GM18526 (cell line): ENCODE data around the gene APP.

Experiments
- POLR2A ChIP-seq: IDR thresholded peaks from 3 replicates; pipeline ENCODE4 v1.6.1; 2011; ENCODE audit not compliant: insufficient read length; ENCODE audit errors: extremely low read depth

The APP gene

DNA sequence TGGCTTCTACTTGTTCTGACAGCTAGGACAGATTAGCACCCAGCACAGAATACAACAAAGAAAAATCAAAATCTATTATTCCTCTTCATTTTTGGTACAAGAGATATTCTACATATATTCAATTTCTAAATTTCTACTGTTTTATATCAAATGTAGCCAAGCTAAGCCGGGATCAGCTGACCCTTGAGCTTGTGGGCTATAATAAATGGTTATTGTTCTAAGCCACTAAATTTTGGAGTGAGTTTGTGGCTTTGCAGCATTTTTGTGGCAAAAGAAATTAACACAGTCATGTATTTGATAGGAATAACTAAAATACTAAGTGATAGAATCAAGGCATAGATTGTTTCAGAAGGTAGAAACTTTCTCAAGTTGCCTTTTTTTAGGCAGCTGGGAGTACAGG is 50.7 kb downstream of the APP start:
- TF ChIP-seq POLR2A, result no peak

DNA sequence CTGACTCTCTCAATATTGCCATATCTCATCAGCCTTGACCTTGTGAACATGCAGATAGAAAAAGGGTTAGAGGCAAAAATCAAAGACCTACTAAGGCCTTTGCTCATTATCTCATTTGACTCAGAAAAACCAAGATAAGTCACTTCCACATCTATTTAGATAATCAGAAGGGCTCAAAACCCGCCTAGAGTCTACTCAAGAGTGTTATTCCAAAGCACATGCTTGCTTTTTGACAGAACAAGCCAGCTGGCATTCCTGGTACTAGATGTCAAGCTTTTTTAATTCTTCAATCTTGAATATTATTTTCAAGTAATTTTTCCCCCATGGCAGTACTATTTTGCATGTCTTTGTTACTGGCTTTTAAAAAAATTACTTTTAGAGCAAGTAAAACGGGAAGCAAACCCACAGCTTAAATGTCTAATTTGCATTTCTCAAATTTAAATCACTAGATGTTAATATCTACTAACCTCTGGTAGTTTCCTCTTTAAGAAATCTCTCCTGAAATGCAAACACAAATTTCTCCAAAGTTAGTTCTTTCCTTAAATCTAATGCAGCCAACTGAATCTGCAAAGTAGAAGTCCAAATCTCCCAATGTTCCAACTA is 51.5 kb downstream of the APP start:
- TF ChIP-seq POLR2A, result no peak

DNA sequence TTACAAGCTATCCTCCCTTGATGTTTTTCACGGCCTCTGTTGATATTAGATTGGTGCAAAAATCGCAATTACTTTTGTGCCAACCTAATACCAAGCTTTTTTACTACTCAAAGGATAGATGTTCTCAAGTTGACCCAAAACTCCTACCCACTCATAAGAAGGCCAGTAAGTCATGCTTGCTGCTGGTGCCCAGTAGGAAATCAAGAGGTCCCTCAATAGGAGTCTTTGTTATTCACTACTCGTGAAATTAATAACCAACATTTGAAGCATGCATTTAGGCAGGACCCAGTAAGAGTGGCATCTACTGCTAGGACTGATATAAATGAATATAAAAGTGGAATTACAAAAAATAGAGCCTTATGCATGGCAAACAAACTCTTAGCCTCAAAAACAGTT is 52.6 kb downstream of the APP start:
- no peak for TF ChIP-seq POLR2A

DNA sequence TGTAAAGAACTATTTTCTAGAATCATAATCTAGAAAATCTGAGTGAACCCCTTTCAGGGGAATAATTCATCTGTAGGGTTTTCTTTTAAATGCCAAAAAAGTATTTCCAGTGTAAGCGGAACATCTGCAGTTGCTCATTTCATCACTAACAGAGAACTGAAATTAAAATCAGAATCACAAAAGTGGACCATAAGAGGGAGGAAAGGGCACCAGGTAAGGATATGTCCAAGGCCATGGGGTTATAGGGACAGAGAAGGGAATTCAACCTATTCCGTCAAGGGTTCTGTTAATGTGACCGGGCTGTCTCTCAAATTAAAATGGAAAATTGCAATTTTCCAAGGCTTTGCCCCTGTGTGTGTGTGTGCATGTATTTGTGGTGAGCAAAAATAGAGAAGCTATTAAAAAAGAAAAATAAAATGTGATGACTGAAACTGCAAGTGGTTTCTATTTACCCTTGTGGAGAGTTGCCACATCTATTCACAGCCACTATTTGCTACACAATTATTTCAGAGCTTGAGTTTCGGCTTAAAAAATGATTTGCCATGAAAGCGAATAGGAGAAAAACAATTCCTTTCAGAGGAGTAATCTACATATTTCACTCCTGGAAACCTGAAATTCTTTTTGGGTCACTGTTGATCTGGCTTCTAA is 53.1 kb downstream of the APP start:
- no peak for TF ChIP-seq POLR2A

DNA sequence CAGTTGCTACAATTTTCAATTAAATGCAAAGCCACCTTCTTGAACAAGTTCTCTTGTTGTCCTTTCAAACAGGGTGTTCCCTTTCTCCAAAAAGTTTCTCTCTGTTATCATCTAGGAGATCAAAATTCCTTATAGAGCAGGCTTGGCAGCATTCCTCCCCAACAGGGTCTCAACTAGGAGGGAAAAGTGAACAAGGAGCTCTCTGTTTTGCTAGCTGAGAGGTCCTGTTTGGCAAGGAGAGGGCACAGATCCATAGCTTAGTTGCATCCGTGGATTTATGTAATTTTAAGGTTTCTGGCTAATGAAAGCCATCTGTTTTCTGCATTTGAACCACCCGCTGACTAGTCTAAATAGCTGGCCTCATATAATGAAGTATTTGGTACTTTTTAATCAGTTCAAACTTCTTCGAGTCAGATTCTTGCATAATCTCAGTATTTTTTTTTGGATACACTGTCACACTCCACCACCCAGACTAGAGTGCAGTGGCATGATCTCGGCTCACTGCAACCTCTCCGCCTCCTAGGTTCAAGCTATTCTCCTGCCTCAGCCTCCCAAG is 54.0 kb downstream of the APP start:
- no peak for TF ChIP-seq POLR2A

DNA sequence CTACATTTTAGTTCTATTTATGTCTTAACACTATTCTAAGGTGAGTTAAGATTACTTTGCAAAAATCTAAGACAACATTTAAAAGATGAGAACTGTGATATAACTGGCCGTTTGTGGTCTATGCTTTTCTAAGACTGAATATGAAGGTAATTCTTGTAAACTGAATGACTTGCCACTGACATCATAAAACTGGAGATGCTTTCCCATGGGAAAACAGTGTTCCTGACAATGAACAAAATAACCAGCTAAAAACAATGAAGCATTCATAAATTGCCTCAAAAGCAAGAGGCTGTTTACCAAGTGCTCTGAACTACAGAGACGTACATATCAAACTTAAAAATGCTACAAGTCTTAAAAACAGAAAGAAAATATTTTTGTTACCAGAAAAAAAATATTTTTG is 54.7 kb downstream of the APP start:
- TF ChIP-seq POLR2A, result no peak

DNA sequence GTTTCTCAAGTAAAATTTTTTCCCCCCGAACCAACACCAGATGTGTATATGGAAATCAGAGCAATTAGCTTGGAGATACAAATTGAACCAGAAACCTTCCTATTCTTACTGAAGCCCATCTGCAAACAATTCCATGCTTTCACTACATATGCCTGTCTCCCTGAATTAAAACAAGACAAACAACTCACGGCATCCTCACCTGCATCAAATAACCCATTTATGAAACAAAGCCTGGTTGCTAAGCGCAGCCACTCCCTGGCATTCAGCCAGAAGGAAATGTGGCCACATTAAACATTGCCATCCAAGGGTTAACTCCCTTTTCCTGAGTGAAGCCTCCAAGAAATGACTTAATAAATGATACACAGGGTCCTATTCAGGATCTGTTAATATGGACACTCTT is 55.3 kb downstream of the APP start:
- no peak for TF ChIP-seq POLR2A

DNA sequence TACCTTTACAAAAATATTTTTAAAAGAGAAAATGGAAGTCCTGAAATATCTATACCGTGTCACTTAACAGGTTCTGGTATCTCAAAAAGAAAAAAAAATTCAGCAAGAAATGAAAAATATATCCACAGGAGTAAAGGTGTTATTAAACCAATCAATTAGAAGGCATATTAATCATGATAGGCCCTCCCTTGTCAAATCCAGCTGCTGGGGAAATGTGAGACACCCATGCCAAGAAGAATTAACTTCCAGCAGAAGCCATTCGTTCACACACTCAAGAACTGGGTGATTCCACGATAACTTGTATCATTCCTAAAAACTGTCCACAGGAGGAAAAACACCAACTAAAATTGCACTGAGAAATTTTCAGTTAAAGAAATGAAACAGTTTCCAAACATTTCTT is 57.6 kb downstream of the APP start:
- TF ChIP-seq POLR2A, result no peak

DNA sequence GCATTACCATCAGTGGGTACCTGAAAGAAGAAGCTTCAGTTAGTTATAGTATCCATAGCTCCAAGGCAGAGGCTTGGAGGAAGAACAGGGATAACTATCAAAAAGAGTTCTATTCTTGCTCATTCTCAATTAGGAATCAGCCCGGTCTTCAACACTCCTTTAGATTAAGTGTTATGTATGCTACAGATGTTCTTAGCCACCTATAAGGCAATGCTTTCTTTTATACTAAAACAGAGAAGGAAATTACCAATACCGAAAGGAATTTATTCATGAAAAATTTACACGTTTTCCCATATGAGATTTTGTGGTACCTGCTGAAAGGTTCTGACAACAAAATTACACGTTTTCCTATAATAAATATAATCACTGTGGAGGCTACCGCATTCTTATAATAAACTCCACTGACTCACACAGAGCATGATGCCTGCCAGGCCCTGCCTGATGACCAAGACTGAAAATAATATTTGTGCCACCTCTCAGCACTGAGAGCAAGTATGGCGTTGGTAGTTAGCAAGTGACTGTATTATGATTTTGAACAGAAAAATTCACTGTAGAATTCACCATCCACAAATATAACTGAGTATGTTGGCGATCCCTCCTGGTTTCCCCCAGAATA is 58.3 kb downstream of the APP start:
- TF ChIP-seq POLR2A, result no peak

DNA sequence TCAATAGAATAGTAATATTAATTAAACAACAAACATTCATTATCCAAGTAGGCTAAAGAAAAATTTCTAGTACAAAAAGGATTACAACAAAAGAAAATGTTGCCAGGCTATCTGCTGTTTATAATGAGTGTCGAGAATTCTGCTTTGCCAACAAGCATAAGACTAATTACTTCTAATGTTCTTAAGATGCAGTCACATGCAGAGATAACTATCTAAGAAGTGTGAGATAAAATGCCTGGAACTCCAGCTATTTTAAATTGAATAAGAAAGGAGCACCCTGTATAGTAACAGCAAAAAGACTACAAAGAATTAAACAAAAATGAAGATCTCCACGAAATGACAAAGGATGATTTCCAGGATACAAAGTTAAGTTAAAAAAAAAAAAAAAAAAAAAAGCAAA is 59.9 kb downstream of the APP start:
- TF ChIP-seq POLR2A, result no peak

DNA sequence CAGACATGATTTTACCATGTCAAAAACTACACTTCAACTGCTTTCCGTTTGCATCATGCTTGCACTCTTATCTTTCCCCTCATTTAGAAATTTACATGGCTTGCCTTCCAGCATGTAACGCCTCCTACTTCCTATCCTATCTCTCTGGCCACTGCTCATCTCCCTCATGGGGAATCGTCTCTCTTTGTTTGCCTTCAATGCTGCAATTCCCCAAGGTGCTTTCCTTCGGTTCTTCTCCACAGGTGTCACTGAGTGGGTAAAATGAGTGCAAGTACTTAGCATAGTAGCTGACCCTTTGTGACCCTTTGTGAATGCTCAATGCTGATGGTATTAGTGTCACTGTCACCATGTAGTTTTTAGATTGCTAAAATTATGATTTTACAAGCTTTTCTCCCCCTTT is 63.1 kb downstream of the APP start:
- no peak for TF ChIP-seq POLR2A

DNA sequence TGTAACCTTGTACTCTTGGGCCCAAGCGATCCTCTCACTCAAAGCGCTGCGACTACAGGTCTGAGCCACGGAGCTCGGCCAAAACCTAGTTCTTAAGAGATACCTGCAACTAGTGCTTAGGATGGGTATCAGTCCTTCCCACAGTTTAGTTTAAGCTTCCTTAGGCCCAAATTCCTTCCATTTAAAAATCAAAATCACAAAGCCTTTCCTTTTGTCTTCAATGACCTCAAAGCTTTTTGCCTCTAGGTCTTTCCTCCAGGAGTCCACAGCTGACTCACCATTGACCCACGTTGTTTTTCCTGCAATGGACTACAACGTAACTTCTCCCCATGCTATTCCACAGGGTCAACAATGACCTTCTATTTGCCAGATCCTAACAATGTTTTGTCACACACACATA is 64.0 kb downstream of the APP start:
- TF ChIP-seq POLR2A, result no peak

DNA sequence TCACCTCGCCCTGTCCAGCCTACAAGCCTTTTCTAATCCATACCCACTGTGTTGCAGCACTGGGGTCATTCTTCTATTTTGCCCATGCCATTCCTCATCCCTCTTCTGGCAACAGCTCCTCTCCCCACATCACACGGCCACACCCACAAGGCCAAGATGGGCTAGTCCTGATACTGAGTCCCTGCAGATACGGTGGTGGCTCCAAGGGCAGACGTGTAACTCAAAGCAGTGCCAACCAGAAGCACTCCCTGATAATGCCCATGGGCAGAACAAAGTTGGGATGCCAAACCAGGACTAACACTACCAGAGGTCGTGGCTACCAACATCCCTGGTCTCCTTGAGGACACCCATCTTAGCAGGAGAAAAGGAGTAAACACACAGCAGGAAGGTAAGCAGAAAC is 64.8 kb downstream of the APP start:
- TF ChIP-seq POLR2A, result no peak

DNA sequence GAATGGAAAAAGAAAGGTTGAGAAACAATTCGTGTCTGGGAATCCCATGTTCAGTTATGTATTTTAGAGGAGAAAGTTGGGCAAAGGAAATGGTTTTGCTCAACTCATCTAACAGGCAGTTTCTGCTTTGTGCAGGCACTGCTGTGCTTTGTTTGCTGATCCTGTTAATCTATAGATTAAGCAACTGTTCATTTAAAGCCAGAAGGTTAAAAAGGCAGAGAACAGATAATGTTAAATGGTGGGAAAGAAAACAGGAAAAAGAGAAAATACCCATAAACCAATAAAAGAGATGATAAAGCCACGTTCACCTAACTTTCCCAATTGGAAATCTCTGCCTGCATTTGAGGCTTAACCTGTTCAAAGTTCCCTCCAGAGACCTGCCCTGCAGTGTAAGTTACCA is 70.0 kb downstream of the APP start:
- TF ChIP-seq POLR2A, result no peak

DNA sequence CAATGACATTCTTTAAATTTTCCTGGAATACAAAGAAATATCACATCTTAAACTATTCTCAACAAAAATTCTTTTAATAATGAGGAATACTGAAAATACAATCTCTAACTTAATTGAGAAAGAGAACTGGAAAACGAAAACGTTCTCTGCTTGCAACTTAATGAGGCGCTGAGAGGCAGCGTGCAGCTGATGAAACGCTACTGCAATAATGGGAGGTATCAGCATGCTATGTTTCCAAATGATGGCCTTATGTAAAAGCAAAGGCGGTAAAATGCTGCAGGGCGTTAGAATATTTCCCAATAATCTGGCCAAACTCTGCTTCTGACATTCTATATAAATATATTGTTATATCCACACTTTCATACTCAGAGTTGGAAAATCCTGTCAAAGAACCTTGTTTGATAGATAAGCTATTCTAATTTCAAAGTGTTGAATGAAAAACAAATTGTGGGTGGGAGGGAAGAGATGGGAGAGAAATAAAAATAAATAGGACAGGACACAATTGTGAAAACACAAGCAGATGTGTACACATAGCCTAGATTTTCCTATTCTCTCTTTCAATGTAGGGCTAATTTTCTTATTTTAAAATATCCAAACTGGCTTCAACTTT is 70.9 kb downstream of the APP start:
- no peak for TF ChIP-seq POLR2A

DNA sequence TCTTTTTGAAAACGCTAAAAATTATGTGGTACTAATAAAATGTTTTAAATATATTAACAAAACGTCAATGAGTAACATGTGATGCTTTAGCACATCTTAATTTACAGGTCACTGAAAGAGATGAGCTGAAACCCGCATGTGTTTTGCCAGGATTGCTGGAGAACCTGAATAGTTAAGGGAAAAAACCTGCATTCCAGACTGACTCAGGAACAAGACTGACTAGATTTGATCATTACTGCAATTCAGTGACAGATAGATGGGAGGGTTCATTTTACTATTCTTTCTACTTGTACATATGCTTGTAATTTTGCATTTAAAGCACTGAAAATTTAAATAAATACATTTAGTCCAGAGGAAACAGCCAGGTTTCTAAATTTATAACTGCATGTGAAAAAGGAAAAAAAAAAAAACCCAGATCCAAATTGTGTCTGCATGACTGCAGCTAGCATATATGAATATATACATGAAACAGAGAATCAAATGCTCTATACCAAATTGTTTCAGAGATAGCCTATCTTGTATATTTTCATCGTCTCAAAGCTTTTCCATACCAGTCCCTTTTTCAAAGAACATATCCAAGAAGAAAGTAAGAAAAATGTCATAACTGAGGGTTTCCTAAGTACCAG is 71.7 kb downstream of the APP start:
- no peak for TF ChIP-seq POLR2A

DNA sequence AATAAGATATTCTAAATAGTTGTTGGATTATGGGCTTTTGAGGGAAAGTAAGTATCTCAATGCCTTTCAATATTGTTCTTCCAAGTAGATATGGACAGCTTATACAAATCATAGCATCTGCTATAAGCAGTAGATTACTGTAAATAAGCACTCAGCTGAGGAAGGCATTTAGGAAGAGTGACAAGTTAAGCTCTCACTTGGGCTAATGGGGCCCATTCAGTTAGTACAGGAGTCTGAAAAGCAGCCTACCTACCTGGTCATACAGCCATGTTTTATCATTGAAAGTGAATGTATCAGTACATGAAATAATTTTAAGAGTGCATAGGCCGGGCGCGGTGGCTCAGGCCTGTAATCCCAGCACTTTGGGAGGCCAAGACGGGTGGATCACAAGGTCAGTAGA is 73.1 kb downstream of the APP start:
- no peak for TF ChIP-seq POLR2A
